BJ (cell line): ENCODE results near the gene NPIPB6. TPM values are rescaled to one million over a fixed set of nuclear protein-coding genes. Genes with fewer than 3 reads are reported as not detected.

Experiments used
- CTCF ChIA-PET: fragments of 350-600 bp; formaldehyde crosslinking; extraction: SDS; loops from one replicate; lab custom pipeline; 2021; ENCODE audit warnings: antibody characterized with exemption, inconsistent platforms; lab: Yijun Ruan, JAX
- POLR2A ChIA-PET: fragments of 300-600 bp; sonication (Branson Sonifier 250); formaldehyde crosslinking; extraction: SDS; loops from one replicate; lab custom pipeline; 2021; ENCODE audit warnings: antibody characterized with exemption; lab: Charles Lee
- DNase-seq: peaks from one replicate; pipeline ENCODE4 v3.0.0-alpha.2; 2011; ENCODE audit warnings: low read depth
- H3K27me3 ChIP-seq: 2 replicates; pipeline ENCODE4 v1.6.0; 2011; ENCODE audit warnings: low read length; ENCODE audit not compliant: control insufficient read depth, insufficient read depth
- H3K36me3 ChIP-seq: 2 replicates; pipeline ENCODE4 v1.5.1; 2011; ENCODE audit warnings: low read length; ENCODE audit not compliant: control insufficient read depth, insufficient read depth
- H3K4me3 ChIP-seq: 2 replicates; pipeline ENCODE4 v1.5.1; 2011; ENCODE audit warnings: low read depth, mild to moderate bottlenecking, control low read depth, low read length
- CTCF ChIP-seq: IDR thresholded peaks from 2 replicates; pipeline ENCODE4 v1.5.1; 2011; ENCODE audit warnings: low read depth, mild to moderate bottlenecking, control low read depth, inconsistent platforms, low read length, moderate library complexity; ENCODE audit not compliant: insufficient read depth
- polyA plus RNA-seq: library from polyadenylated mRNA; depleted of rRNA; stranded (reverse); fragments of >200 nt; gene quantifications from 2 replicates; pipeline ENCODE4 v1.2.3, GENCODE V29; 2011

The NPIPB6 gene
- polyA plus RNA-seq, 1 experiment = 0.15 TPM

GRCh38 chr16:28301620-28302019, 61.7 kb downstream of the NPIPB6 start:
- ChIA-PET CTCF (interaction anchor here (1.5 to 2.2 kb wide), 2 partner anchors 11 to 15 kb away, joined by 4 to 9 read pairs; no protein-coding TSS in a partner anchor), POLR2A (no interaction called here)
- Histone ChIP-seq H3K27me3 (peaks cover 7% of the 10 kb centered on the region), H3K36me3 (no peaks in the 10 kb centered on the region), H3K4me3 (no peak overlapping the region)
- DNase-seq = no peak
- TF ChIP-seq CTCF = no peak

GRCh38 chr16:28301154-28301553, 62.2 kb downstream of the NPIPB6 start:
- TF ChIP-seq CTCF = no peak
- H3K36me3 ChIP-seq = no peaks in the 10 kb centered on the region
- POLR2A ChIA-PET = no interaction called here
- H3K27me3 ChIP-seq = peaks cover 7% of the 10 kb centered on the region
- DNase-seq = no peak
- no peak overlapping the region for H3K4me3 ChIP-seq
- CTCF ChIA-PET = interaction anchor here (1.2 to 1.5 kb wide), 2 partner anchors 12 to 23 kb away, joined by 4 read pairs; no protein-coding TSS in a partner anchor

GRCh38 chr16:28300327-28300726, 63.0 kb downstream of the NPIPB6 start:
- Histone ChIP-seq H3K27me3 (peaks cover 7% of the 10 kb centered on the region), H3K4me3 (no peak overlapping the region), H3K36me3 (no peaks in the 10 kb centered on the region)
- TF ChIP-seq CTCF = no peak
- CTCF ChIA-PET = interaction anchor here (1.2 to 1.6 kb wide), 3 partner anchors 12 to 22 kb away, joined by 4 to 7 read pairs (median 4); no protein-coding TSS in a partner anchor
- DNase-seq = no peak
- POLR2A ChIA-PET = no interaction called here

GRCh38 chr16:28298511-28298878, 64.8 kb downstream of the NPIPB6 start:
- TF ChIP-seq CTCF = no peak
- CTCF ChIA-PET = interaction anchor here (0.8 to 3.7 kb wide), 2 partner anchors 19 to 23 kb away, joined by 3 to 12 read pairs; no protein-coding TSS in a partner anchor
- POLR2A ChIA-PET = no interaction called here

GRCh38 chr16:28297784-28298510, 65.4 kb downstream of the NPIPB6 start:
- ChIA-PET CTCF (interaction anchor here (0.7 to 3.7 kb wide), 2 partner anchors 20 kb away, joined by 3 to 12 read pairs; no protein-coding TSS in a partner anchor), POLR2A (no interaction called here)
- Histone ChIP-seq H3K36me3 (no peaks in the 10 kb centered on the region), H3K4me3 (no peak overlapping the region), H3K27me3 (peaks cover 25% of the 10 kb centered on the region)
- no peak for DNase-seq
- no peak for TF ChIP-seq CTCF

More at GRCh38 chr16:28298511-28298878, 64.8 kb downstream of the NPIPB6 start:
- Histone ChIP-seq H3K4me3 (no peak overlapping the region), H3K27me3 (peaks cover 21% of the 10 kb centered on the region), H3K36me3 (no peaks in the 10 kb centered on the region)
- DNase-seq = no peak
